K562 (cell line): ENCODE results near the gene ODF2. TPM values are rescaled to one million over a fixed set of nuclear protein-coding genes. Genes with fewer than 3 reads are reported as not detected.
"Not testable (repeated sequence)": the region's sequence is repeated elsewhere in the genome, so short reads cannot be mapped to it uniquely, and the experiment has no call there.

Source experiments
- ATAC-seq: fragments of 200-7000 bp; cut with Tn5 transposase; 3 replicates; pipeline ENCODE4 v1.9.1; 2020; ENCODE audit warnings: moderate library complexity
- BruUV-seq: library from RNA; stranded (reverse); fragments of 400-500 nt; replicated peaks from 2 replicates; lab custom pipeline; 2021; lab: Mats Ljungman, UMichigan
- CTCF ChIA-PET: fragments of 300-600 bp; formaldehyde crosslinking; extraction: SDS; loops from one replicate; lab custom pipeline; 2021; ENCODE audit warnings: low intra/inter-chr PET ratio; lab: Yijun Ruan, JAX
- POLR2A ChIA-PET: fragments of 300-600, 350-650 bp; sonication (Branson Sonifier 250); formaldehyde crosslinking; extraction: SDS; loops from one replicate; lab custom pipeline; 2021; ENCODE audit warnings: antibody characterized with exemption, inconsistent platforms; lab: Yijun Ruan, JAX
- DNase-seq, 4 experiments: peaks; one replicate each; pipeline versions ENCODE4 v3.0.0 to v3.0.0-alpha.2; 2011 to 2018; ENCODE audit warnings: low spot score in 3 of 4, mixed read lengths in 3 of 4; ENCODE audit errors: extremely low read depth in 1 of 4
- FAIRE-seq: peaks from 2 replicates; lab custom pipeline; 2011; peaks lifted over from hg19 to GRCh38; lab: Jason Lieb, UNC
- H2AFZ ChIP-seq: 2 replicates; pipeline ENCODE4 v1.6.0; 2011; ENCODE audit warnings: low read depth, low read length, control low read depth, inconsistent platforms
- H3K27ac ChIP-seq: fragments of 200-600 bp; 3 replicates; pipeline ENCODE4 v1.8.0; 2011; ENCODE audit warnings: low read depth, mild to moderate bottlenecking, control low read depth, inconsistent platforms, low read length, moderate library complexity, mixed read lengths; ENCODE audit errors: extremely low read depth
- H3K27me3 ChIP-seq, 2 experiments: fragments of 300-600 bp in 1 of 2; 2 replicates in 1 of 2; 3 replicates in 1 of 2; pipeline versions ENCODE4 v1.6.0 to v1.8.0; 2011; ENCODE audit warnings: inconsistent platforms in 2 of 2, low read length in 2 of 2, mild to moderate bottlenecking in 1 of 2, mixed read lengths in 1 of 2, moderate library complexity in 1 of 2; ENCODE audit not compliant: control insufficient read depth in 2 of 2, insufficient read depth in 2 of 2
- H3K36me3 ChIP-seq: fragments of 300-600 bp; 3 replicates; pipeline ENCODE4 v1.8.0; 2011; ENCODE audit warnings: mild to moderate bottlenecking, low read length, inconsistent platforms; ENCODE audit not compliant: control insufficient read depth, insufficient read depth
- H3K4me1 ChIP-seq, 2 experiments: fragments of 200-600 bp in 1 of 2; replicated peaks in 1 of 2; 2 replicates in 1 of 2; 3 replicates in 1 of 2; pipeline versions ENCODE4 v1.5.1 to v1.8.0; 2011; ENCODE audit warnings: inconsistent platforms in 2 of 2, low read length in 2 of 2, mild to moderate bottlenecking in 1 of 2, mixed read lengths in 1 of 2, moderate library complexity in 1 of 2; ENCODE audit not compliant: control insufficient read depth in 2 of 2, insufficient read depth in 2 of 2
- H3K4me2 ChIP-seq: 2 replicates; pipeline ENCODE4 v1.6.1; 2011; ENCODE audit warnings: low read length, control low read depth, inconsistent platforms, mixed read lengths; ENCODE audit not compliant: insufficient read depth
- H3K4me3 ChIP-seq: fragments of 200-600 bp; sonication (generic), shearing (Covaris generic); 2 replicates; pipeline ENCODE4 v1.5.1; 2016; ENCODE audit warnings: control low read depth, inconsistent platforms
- H3K79me2 ChIP-seq: fragments of 200-600 bp; 3 replicates; pipeline ENCODE4 v1.8.0; 2011; ENCODE audit warnings: low read length, inconsistent platforms; ENCODE audit not compliant: control insufficient read depth, insufficient read depth
- H3K9ac ChIP-seq, 2 experiments: 2 replicates each; pipeline versions ENCODE4 v1.6.0 to v1.6.1; 2011; ENCODE audit warnings: low read depth in 2 of 2, low read length in 2 of 2, control low read depth in 1 of 2, inconsistent platforms in 1 of 2, mild to moderate bottlenecking in 1 of 2, mixed read lengths in 1 of 2; ENCODE audit not compliant: insufficient read depth in 1 of 2
- H3K9me1 ChIP-seq: one replicate; pipeline ENCODE4 v1.6.0; 2011; ENCODE audit warnings: inconsistent platforms, mild to moderate bottlenecking, low read length, moderate library complexity; ENCODE audit not compliant: control insufficient read depth, insufficient read depth
- H3K9me3 ChIP-seq: replicated peaks from 2 replicates; pipeline ENCODE4 v1.5.1; 2011; ENCODE audit warnings: low read depth, low read length, inconsistent platforms; ENCODE audit not compliant: control insufficient read depth, insufficient read depth
- H4K20me1 ChIP-seq: replicated peaks from 2 replicates; pipeline ENCODE4 v1.6.1; 2011; ENCODE audit warnings: low read length, inconsistent platforms, mixed read lengths; ENCODE audit not compliant: control insufficient read depth, insufficient read depth
- ILF3 ChIP-seq: fragments of 450-650 bp; IDR thresholded peaks from 2 replicates; pipeline ENCODE4 v1.6.1; 2018; ENCODE audit warnings: antibody characterized with exemption, mild to moderate bottlenecking, moderate library complexity, borderline replicate concordance
- NFXL1 ChIP-seq: fragments of 450-650 bp; formaldehyde crosslinking; IDR thresholded peaks from 2 replicates; pipeline ENCODE4 v1.4.0; 2021; ENCODE audit warnings: mild to moderate bottlenecking
- RBM34 ChIP-seq: fragments of 200-400 bp; formaldehyde crosslinking; IDR thresholded peaks from 2 replicates; pipeline ENCODE4 v1.6.1; 2018; ENCODE audit warnings: low read length, borderline replicate concordance; ENCODE audit not compliant: insufficient read depth
- SIN3A ChIP-seq, 2 experiments: fragments of 150-350 bp in 1 of 2; IDR thresholded peaks; 2 replicates each; pipeline ENCODE4 v1.6.1; 2011 to 2016; ENCODE audit warnings: borderline replicate concordance in 2 of 2, low read depth in 2 of 2, low read length in 2 of 2, mild to moderate bottlenecking in 2 of 2, moderate library complexity in 2 of 2; ENCODE audit not compliant: control insufficient read depth in 1 of 2
- TAF1 ChIP-seq: IDR thresholded peaks from 2 replicates; pipeline ENCODE4 v1.6.1; 2011; ENCODE audit warnings: mild to moderate bottlenecking, low read length, moderate library complexity; ENCODE audit not compliant: insufficient read depth, control insufficient read depth, severe bottlenecking; ENCODE audit errors: extremely low read depth
- TSC22D4 ChIP-seq: fragments of 450-650 bp; IDR thresholded peaks from 2 replicates; pipeline ENCODE4 v1.6.1; 2016; ENCODE audit warnings: missing genetic modification characterization, missing biosample characterization, control low read depth
- ZNF274 ChIP-seq: IDR thresholded peaks from 2 replicates; pipeline ENCODE4 v1.6.1; 2011; ENCODE audit warnings: low read depth, mild to moderate bottlenecking, low read length, moderate library complexity, borderline replicate concordance
- ZNF41 ChIP-seq: fragments of 250-450 bp; sonication (Bioruptor Pico); conservative IDR thresholded peaks from 2 replicates; pipeline ENCODE4 v1.4.0; 2020; ENCODE audit warnings: mild to moderate bottlenecking
- WGBS: fragments of 100-300 bp; shearing (Covaris generic); methylation state at CpG from one replicate; pipeline ENCODE4 v1.1.6; 2016; ENCODE audit warnings: low coverage, mixed read lengths; ENCODE audit not compliant: insufficient coverage; ENCODE audit errors: missing lambda C conversion rate; 5-methylcytosine and 5-hydroxymethylcytosine counted together
- in situ Hi-C: fragments of 300-500 bp; cut with MboI; formaldehyde crosslinking; loops from 4 replicates; pipeline ENCODE4 v1.15.0; 2018; ENCODE audit warnings: inconsistent platforms, mixed read lengths
- intact Hi-C: fragments of 100-400 bp; cut with micrococcal nuclease; formaldehyde crosslinking; loops from 2 replicates; pipeline ENCODE4 v1.14.2; 2022
- polyA plus RNA-seq, 8 experiments: library from polyadenylated mRNA; depleted of rRNA in 4 of 8; stranded (reverse) in 5 of 8; unstranded in 3 of 8; fragments of >200 nt; fragmentation: Nextera tagmentation in 2 of 8; fragmentation: Illumina TruSeq in 1 of 8; extraction: Ambion mirVana in 2 of 8; extraction: Trizol in 1 of 8; gene quantifications; 2 replicates each; pipeline versions ENCODE4 v1.2.1 to v1.2.3, GENCODE V29; 2011 to 2014; ENCODE audit warnings: inconsistent platforms in 1 of 8, missing spikeins in 1 of 8
- total RNA-seq, 7 experiments: library from RNA; depleted of rRNA in 6 of 7; stranded (reverse); fragments of >200 nt in 6 of 7; fragmentation: Illumina TruSeq in 2 of 7; extraction: Trizol in 2 of 7; gene quantifications; 2 replicates each; pipeline versions ENCODE4 v1.2.1 to v1.2.3, GENCODE V29; 2011 to 2021; ENCODE audit warnings: low replicate concordance in 1 of 7
- TF ChIP-seq, protein P1 (sequence below): fragments of 450-650 bp; formaldehyde crosslinking; IDR thresholded peaks from 2 replicates; pipeline ENCODE4 v1.4.0; 2020; ENCODE audit warnings: mild to moderate bottlenecking, moderate library complexity

The ODF2 gene
- total and polyA plus RNA-seq, 9 of the 15 experiments (the other 6 are each of a cell fraction or from before 2014, with no cell fraction given), result 16.5 to 83.2 (median 69.7) TPM

DNA sequence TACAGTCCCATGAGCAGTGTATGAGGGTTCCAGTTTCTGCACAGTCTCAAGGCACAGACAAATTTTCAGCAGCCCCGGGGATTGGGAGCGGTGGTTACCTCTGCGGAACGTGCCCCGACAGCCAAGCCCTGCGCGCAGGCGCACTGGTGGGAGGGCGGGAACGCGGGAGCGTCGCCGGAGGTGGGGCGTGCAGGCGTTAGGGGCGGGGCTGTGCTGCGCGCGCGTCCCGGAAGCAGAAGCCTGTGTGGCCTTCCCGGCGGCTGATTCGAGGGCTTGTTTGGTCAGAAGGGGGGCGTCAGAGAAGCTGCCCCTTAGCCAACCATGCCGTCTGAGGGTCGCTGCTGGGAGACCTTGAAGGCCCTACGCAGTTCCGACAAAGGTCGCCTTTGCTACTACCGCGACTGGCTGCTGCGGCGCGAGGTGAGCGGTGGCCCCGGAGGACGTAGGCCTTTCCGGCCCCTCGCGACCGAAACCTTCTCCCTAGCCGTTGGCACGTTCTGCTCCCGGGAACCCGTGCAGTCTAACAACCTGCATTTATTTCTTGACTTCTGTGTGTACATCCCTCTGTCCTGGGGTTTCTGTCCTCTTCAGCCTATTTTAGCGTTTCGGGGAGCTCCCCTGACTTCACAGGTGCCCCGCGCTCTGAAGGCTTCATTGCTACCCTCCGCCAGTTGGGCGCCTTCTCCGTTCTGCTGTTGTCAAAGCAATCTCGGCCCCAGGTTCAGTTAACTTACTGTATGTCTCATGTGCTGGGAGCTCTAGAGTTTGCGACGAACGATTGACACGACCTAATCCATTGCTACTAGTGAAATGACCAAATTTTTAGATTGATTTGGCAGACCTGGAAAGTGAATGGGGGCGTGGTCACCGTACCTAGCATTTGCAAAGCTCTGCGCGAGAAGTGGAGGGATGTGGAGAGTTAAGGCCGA is 48.9 kb downstream of the ODF2 start, which contains the start of gene GLE1 (continued):
- TF ChIP-seq SIN3A (IDR thresholded peaks at IDR 0.05; ENCODE audit: borderline replicate concordance in 2 of 2, control insufficient read depth in 1 of 2, low read depth in 2 of 2, low read length in 2 of 2) (peak; percentile 42 to 69; a peak in 1 of 4 replicates), NFXL1 (CRISPR knock-in tag) (no peak), RBM34 (no peak), TSC22D4 (no peak)
- TF ChIP-seq, protein P1, sequence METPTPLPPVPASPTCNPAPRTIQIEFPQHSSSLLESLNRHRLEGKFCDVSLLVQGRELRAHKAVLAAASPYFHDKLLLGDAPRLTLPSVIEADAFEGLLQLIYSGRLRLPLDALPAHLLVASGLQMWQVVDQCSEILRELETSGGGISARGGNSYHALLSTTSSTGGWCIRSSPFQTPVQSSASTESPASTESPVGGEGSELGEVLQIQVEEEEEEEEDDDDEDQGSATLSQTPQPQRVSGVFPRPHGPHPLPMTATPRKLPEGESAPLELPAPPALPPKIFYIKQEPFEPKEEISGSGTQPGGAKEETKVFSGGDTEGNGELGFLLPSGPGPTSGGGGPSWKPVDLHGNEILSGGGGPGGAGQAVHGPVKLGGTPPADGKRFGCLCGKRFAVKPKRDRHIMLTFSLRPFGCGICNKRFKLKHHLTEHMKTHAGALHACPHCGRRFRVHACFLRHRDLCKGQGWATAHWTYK (CRISPR knock-in tag), result peak; percentile 84; the same call in 1 of the 2 replicates

DNA sequence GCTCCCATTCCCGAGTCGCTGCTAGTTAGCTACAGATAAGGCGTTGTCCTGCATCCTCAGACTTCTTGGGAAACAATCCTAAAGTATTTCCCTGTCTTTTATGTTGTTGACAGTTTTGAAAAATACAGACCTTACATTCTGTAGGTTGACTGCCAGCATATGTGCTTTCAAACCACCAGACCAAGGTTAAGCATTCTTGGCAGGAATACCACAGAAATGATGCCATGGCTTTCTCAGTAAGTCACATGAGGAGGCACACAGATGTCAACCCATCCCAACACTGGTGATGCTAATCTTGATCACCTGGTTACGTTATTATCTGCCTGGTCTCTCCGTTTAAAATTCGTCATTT is 49.6 kb downstream of the ODF2 start:
- 0 out of 3 replicates have a peak overlapping the region, but pooled peaks have one; percentile 86 for H3K27ac ChIP-seq
- H3K79me2 ChIP-seq, result peaks cover 30% of the 10 kb centered on the region

DNA sequence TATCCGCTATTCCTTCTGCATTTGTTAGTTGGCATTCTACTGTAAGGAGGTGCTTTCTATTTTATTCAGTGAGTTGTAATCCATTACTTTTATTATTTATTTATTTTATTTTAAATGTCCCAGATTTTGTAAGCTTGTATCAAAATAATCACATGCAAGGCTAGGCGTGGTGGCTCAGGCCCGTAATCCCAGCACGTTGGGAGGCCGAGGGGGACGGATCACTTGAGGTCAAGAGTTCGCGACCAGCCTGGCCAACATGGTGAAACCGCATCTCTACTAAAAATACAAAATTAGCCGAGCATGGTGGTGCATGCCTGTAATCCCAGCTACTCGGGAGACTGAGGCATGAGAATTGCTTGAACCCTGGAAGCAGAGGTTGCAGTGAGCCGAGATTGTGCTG is 50.1 kb downstream of the ODF2 start:
- FAIRE-seq, BruUV-seq: not testable (repeated sequence)

More for the DNA sequence above, 49.6 kb downstream of the ODF2 start:
- peak overlapping the region; percentile 88 to 100 for H3K9ac ChIP-seq
- FAIRE-seq (no peak), DNase-seq (no peak)
- peak overlapping the region; percentile 69 for H3K4me3 ChIP-seq
- H3K9me1 ChIP-seq, result no peaks in the 10 kb centered on the region
- H3K4me2 ChIP-seq, result peak overlapping the region; percentile 97
- 6% methylated on average over 6 of the region's 6 CpGs for WGBS
- H3K36me3 ChIP-seq, result peaks cover 41% of the 10 kb centered on the region
- no peaks in the 10 kb centered on the region for H3K9me3 ChIP-seq
- H2AFZ ChIP-seq, result peak overlapping the region; percentile 98; the same call in 1 of the 2 replicates
- H3K27me3 ChIP-seq, result no peaks in the 10 kb centered on the region
- POLR2A ChIA-PET, result interaction anchor here (0.6 to 1.3 kb wide), 10 partner anchors 8 to 215 kb away, joined by 3 to 6 read pairs (median 3); partner anchors contain the start of gene SPTAN1
- peaks cover 6 to 11% of the 10 kb centered on the region in 2 experiments; a peak in 4 of 5 replicates for H3K4me1 ChIP-seq
- no TSS peak for BruUV-seq
- TF ChIP-seq ILF3 (no peak), ZNF41 (no peak), ZNF274 (no peak), TAF1 (no peak)
- TF ChIP-seq, all 486 proteins: peak for 0
- CTCF ChIA-PET, result no interaction called here
- ATAC-seq, result no peak
- H4K20me1 ChIP-seq, result 0 out of 2 replicates have a peak, but pooled peaks cover 3% of the 10 kb centered on the region
- intact Hi-C loops (loop anchor here (2.0 to 10.0 kb wide), 2 partner anchors 67 to 109 kb away; no protein-coding TSS in a partner anchor), in situ Hi-C loops (no loop called here)

More for the DNA sequence above, 50.1 kb downstream of the ODF2 start:
- POLR2A ChIA-PET, result interaction anchor here (0.6 to 1.1 kb wide), 2 partner anchors 133 to 215 kb away, joined by 3 read pairs; no protein-coding TSS in a partner anchor
- DNase-seq, H3K27ac ChIP-seq, in situ Hi-C loops, H3K9ac ChIP-seq, ATAC-seq, H3K27me3 ChIP-seq, CTCF ChIA-PET, H2AFZ ChIP-seq, H4K20me1 ChIP-seq, H3K9me1 ChIP-seq, H3K9me3 ChIP-seq: not testable (repeated sequence)
- 68% methylated on average over 11 of the region's 12 CpGs for WGBS
- Histone ChIP-seq H3K79me2 (peaks cover 30% of the 10 kb centered on the region), H3K4me2 (peak overlapping the region; percentile 97; the same call in 1 of the 2 replicates), H3K4me3 (0 out of 2 replicates have a peak overlapping the region, but pooled peaks have one; percentile 69), H3K36me3 (peaks cover 40% of the 10 kb centered on the region; the same call in 2 of the 3 replicates), H3K4me1 (peaks cover 6 to 11% of the 10 kb centered on the region in 2 experiments; a peak in 4 of 5 replicates)
- intact Hi-C loops, result loop anchor here (2.0 to 10.0 kb wide), 2 partner anchors 67 to 109 kb away; no protein-coding TSS in a partner anchor
